ENCODE data around the gene GABARAP. TPM values are rescaled to one million over a fixed set of nuclear protein-coding genes. Genes with fewer than 3 reads are reported as not detected.

The GABARAP gene
- total and polyA plus RNA-seq, 10 of the 15 experiments (the other 5 are each of a cell fraction or from before 2014, with no cell fraction given), result 134 to 613 (median 285) TPM

DNA sequence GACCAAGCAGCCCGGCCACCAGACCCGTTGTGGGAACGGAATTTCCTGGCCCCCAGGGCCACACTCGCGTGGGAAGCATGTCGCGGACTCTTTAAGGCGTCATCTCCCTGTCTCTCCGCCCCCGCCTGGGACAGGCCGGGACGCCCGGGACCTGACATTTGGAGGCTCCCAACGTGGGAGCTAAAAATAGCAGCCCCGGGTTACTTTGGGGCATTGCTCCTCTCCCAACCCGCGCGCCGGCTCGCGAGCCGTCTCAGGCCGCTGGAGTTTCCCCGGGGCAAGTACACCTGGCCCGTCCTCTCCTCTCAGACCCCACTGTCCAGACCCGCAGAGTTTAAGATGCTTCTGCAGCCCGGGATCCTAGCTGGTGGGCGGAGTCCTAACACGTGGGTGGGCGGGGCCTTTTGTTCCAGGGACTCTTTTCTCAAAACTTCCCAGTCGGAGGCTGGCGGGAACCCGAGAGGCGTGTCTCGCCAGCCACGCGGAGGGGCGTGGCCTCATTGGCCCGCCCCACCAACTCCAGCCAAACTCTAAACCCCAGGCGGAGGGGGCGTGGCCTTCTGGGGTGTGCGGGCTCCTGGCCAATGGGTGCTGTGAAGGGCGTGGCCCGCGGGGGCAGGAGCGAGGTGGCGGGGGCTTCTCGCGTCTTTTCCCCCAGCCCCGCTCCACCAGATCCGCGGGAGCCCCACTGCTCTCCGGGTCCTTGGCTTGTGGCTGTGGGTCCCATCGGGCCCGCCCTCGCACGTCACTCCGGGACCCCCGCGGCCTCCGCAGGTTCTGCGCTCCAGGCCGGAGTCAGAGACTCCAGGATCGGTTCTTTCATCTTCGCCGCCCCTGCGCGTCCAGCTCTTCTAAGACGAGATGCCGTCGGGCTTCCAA is 39.1 kb upstream of the GABARAP start, which contains the start of gene SLC2A4 (continued):
- no peak for TF ChIP-seq MTA3 (IDR thresholded peaks at IDR 0.05; ENCODE audit: borderline replicate concordance, low read length)
- TF ChIP-seq CHD4 (IDR thresholded peaks at IDR 0.05), result no peak
- TF ChIP-seq EED (IDR thresholded peaks at IDR 0.05; ENCODE audit: low read depth), result peak; percentile 24; the same call in 1 of the 2 replicates
- no peak for TF ChIP-seq RFX5 (IDR thresholded peaks at IDR 0.05; ENCODE audit: low read depth, low read length)
- TF ChIP-seq BMI1 (IDR thresholded peaks at IDR 0.05; ENCODE audit: borderline replicate concordance), result no peak
- TF ChIP-seq, protein P1, sequence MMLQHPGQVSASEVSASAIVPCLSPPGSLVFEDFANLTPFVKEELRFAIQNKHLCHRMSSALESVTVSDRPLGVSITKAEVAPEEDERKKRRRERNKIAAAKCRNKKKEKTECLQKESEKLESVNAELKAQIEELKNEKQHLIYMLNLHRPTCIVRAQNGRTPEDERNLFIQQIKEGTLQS (IDR thresholded peaks at IDR 0.05; ENCODE audit: borderline replicate concordance, extremely low read depth, low read depth, low read length), result no peak
- TF ChIP-seq CHD2 (IDR thresholded peaks at IDR 0.05; ENCODE audit: borderline replicate concordance, low read depth, low read length), result no peak
- TF ChIP-seq SREBF2 (IDR thresholded peaks at IDR 0.05; ENCODE audit: low read length), result no peak
- TF ChIP-seq PAX5 (IDR thresholded peaks at IDR 0.05; ENCODE audit: borderline replicate concordance, low read depth, low read length), result no peak
- TF ChIP-seq HDGF (IDR thresholded peaks at IDR 0.05), result 0 out of 2 replicates have a peak, but pooled peaks have one; percentile 37
- TF ChIP-seq, protein P2, sequence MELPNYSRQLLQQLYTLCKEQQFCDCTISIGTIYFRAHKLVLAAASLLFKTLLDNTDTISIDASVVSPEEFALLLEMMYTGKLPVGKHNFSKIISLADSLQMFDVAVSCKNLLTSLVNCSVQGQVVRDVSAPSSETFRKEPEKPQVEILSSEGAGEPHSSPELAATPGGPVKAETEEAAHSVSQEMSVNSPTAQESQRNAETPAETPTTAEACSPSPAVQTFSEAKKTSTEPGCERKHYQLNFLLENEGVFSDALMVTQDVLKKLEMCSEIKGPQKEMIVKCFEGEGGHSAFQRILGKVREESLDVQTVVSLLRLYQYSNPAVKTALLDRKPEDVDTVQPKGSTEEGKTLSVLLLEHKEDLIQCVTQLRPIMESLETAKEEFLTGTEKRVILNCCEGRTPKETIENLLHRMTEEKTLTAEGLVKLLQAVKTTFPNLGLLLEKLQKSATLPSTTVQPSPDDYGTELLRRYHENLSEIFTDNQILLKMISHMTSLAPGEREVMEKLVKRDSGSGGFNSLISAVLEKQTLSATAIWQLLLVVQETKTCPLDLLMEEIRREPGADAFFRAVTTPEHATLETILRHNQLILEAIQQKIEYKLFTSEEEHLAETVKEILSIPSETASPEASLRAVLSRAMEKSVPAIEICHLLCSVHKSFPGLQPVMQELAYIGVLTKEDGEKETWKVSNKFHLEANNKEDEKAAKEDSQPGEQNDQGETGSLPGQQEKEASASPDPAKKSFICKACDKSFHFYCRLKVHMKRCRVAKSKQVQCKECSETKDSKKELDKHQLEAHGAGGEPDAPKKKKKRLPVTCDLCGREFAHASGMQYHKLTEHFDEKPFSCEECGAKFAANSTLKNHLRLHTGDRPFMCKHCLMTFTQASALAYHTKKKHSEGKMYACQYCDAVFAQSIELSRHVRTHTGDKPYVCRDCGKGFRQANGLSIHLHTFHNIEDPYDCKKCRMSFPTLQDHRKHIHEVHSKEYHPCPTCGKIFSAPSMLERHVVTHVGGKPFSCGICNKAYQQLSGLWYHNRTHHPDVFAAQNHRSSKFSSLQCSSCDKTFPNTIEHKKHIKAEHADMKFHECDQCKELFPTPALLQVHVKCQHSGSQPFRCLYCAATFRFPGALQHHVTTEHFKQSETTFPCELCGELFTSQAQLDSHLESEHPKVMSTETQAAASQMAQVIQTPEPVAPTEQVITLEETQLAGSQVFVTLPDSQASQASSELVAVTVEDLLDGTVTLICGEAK (IDR thresholded peaks at IDR 0.05; ENCODE audit: borderline replicate concordance), result no peak
- no peak for TF ChIP-seq SPI1 (IDR thresholded peaks at IDR 0.05; ENCODE audit: borderline replicate concordance, insufficient read depth, low read depth, low read length)
- TF ChIP-seq NR2C2 (IDR thresholded peaks at IDR 0.05; ENCODE audit: borderline replicate concordance, control insufficient read depth, insufficient read length, low read depth), result no peak
- TF ChIP-seq SUPT20H (IDR thresholded peaks at IDR 0.05; ENCODE audit: borderline replicate concordance, control insufficient read depth, low read depth, low read length), result no peak
- TF ChIP-seq, protein P3, sequence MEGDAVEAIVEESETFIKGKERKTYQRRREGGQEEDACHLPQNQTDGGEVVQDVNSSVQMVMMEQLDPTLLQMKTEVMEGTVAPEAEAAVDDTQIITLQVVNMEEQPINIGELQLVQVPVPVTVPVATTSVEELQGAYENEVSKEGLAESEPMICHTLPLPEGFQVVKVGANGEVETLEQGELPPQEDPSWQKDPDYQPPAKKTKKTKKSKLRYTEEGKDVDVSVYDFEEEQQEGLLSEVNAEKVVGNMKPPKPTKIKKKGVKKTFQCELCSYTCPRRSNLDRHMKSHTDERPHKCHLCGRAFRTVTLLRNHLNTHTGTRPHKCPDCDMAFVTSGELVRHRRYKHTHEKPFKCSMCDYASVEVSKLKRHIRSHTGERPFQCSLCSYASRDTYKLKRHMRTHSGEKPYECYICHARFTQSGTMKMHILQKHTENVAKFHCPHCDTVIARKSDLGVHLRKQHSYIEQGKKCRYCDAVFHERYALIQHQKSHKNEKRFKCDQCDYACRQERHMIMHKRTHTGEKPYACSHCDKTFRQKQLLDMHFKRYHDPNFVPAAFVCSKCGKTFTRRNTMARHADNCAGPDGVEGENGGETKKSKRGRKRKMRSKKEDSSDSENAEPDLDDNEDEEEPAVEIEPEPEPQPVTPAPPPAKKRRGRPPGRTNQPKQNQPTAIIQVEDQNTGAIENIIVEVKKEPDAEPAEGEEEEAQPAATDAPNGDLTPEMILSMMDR (IDR thresholded peaks at IDR 0.05 in 2 of 3, conservative IDR thresholded peaks at IDR 0.05 in 1 of 3; ENCODE audit: control insufficient read depth in 2 of 3, extremely low read depth in 1 of 3, insufficient read depth in 1 of 3, low read depth in 3 of 3, low read length in 3 of 3), result 0 out of 6 replicates have a peak, but pooled peaks of 1 of the 3 experiments have one; percentile 1
- peak; percentile 59; the same call in 1 of the 2 replicates for TF ChIP-seq SIN3A (IDR thresholded peaks at IDR 0.05; ENCODE audit: low read depth, low read length)
- no peak for TF ChIP-seq PML (IDR thresholded peaks at IDR 0.05; ENCODE audit: low read length)
- no peak for TF ChIP-seq RELA (IDR thresholded peaks at IDR 0.05; ENCODE audit: borderline replicate concordance, partially characterized antibody)
- TF ChIP-seq, protein P4, sequence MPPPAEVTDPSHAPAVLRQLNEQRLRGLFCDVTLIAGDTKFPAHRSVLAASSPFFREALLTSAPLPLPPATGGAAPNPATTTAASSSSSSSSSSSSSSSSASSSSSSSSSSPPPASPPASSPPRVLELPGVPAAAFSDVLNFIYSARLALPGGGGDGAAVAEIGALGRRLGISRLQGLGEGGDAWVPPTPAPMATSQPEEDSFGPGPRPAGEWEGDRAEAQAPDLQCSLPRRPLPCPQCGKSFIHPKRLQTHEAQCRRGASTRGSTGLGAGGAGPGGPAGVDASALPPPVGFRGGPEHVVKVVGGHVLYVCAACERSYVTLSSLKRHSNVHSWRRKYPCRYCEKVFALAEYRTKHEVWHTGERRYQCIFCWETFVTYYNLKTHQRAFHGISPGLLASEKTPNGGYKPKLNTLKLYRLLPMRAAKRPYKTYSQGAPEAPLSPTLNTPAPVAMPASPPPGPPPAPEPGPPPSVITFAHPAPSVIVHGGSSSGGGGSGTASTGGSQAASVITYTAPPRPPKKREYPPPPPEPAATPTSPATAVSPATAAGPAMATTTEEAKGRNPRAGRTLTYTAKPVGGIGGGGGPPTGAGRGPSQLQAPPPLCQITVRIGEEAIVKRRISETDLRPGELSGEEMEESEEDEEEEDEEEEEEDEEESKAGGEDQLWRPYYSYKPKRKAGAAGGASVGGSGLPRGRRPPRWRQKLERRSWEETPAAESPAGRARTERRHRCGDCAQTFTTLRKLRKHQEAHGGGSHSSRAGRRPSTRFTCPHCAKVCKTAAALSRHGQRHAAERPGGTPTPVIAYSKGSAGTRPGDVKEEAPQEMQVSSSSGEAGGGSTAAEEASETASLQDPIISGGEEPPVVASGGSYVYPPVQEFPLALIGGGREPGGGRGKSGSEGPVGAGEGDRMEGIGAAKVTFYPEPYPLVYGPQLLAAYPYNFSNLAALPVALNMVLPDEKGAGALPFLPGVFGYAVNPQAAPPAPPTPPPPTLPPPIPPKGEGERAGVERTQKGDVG (CRISPR knock-in tag; IDR thresholded peaks at IDR 0.05), result no peak
- TF ChIP-seq ZNF24 (IDR thresholded peaks at IDR 0.05), result no peak

Measured in GM12878 (cell line).